NCI-H2196 treated with DMSO at 0.1 percent for 48 hours (cell line): ENCODE data around the gene ATP4A.
A peak's percentile ranks its signal among the peaks of the same experiment; 100 is the strongest.

Experiments
- DNase-seq: peaks from one replicate; lab custom pipeline; 2025; ENCODE audit not compliant: unreplicated experiment; lab: John Stamatoyannopoulos, UW

The ATP4A gene

DNA sequence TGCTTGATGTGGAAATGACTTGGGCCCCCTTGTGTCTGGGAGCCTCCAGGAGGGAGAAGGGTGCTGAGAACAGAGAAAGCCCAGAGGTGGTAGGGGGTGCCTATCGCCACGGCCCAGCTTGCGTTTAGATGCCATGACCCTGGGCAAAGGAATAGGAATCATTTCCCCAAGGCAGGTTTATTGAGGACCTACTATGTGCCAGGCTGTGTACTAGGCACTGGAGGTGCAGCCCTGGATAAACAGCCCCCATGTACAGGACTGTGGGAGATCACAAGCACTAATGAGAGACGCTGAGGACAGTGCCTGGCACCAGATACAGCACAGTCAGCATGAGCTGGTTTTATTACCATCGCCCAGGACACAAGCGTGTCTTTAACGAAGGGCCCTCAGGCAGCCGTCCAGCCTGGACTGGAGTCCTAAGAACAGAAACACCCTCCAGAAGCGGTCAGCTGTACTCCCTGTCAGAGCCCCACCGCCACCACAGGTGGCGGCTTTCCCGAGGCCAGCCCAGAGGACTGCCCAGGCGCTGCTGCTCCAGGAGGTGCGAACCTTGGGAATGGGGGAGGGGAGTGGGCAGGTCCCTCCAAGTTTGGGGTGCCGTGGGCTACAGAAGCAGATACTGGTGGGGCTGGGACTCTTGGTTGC, 13.5 kb downstream of the ATP4A start:
- no peak for DNase-seq

DNA sequence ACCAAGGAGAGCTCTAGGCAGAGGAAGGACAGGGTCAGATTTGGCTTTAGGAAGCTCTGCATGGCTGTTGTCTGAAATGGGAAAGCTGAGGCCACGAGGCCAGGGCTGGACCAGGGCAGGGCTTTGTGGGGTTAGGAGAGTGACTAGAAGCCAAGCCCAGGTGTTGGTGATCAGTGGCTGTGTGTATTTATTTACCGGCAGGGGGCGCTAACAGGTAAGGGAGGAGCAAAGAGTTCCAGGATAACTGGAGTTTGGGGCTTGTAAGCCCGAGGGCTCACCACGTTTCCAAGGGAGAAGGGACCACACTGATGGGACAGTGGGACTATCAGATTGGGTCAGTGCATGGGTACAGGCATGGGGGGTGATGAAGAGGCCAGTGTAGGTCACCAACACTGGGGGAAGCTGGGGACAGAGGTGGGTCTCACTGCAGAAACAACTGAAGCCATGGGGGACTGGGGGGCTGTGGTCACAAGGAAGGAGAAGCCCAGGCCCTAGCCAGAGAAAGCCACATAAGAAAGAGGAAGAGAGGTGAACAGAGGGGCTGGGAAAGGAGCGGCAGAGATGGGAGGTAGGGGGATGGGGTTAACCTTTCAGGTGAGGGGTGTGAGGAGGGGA, 14.2 kb downstream of the ATP4A start:
- DNase-seq: peak; percentile 58

DNA sequence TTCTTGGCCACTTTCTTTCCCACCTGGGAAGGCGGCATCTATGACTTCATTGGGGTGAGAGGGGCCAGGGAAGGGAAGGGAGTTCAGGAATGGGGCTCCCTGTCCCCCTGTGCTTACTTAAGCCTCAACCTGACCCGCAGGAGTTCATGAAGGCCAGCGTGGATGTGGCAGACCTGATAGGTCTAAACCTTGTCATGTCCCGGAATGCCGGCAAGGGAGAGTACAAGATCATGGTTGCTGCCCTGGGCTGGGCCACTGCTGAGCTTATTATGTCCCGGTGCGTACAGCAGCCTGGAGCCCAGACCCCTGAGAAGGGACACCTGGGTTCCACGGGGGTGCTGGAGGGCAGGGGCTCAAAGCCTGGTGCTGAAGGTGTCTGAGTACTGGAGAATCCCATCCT, 16.9 kb downstream of the ATP4A start:
- DNase-seq: no peak

DNA sequence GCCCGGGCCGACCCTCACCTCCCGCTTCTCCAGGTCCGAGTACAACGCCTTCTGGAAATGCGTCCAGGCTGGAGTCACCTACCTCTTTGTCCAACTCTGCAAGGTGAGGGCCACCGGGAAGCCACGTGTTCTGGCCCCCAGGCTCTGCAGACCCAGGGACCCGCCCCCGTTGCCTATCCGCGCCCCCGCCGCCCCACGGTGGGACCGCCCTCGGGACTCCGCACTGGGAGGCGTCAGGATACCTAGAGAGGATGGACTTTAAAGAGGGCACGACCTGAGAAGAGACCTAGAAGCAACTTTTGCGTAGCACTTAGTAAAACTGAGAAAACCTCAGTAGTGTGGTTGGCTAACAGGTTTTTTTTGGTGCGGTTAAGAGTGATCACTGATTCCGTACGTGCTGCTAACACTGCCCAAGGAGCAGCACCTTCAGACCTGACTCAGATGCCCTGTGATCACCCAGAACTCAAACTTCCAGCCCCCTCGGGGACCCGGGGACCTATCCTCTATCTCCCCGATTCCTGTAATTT, 17.5 kb downstream of the ATP4A start:
- peak; percentile 13 for DNase-seq

DNA sequence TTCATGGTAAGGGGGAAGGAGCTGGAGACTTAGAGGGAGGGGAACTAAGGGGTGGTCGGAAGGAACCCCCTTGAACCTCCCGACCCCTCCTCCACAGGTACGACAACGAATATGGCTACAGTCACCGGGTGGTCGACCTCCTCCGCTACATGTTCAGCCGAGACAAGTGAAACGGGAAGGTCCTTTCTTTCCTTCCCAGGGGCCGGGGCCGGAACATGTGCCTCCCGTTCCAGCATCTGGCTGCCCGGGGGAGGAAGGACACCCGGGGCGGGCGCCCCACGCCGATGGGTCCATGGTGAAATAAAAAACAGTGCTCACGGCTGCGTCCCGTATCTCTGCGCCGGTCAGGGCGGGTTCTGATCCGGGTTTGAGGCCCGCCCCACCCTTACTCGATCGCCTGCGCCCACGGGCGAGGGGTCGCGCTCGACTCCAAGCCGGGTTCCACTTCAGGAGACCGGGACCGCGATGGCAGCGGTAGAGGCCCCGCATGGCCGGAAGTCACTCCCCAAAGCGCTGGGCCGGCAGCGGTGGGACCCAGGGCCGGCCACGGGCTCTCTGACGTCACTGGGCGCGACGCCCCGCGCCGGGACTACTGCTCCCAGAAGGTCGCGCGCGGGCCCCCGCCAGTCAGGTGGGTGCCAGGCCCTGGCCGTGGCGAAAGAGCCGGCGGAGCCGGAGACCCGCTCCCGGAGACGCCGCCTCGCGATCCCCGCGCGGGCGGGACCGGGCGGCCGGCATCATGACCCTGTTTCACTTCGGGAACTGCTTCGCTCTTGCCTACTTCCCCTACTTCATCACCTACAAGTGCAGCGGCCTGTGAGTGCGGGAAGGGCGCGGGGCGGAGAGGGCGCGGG, 18.2 kb downstream of the ATP4A start, which contains the start of gene TMEM147:
Gene TMEM147, plus strand, starts transcription at position 626 of the 854 bp plus-strand sequence. Its CDS starts 114 bp downstream, at position 740.
- peak; percentile 75 for DNase-seq

DNA sequence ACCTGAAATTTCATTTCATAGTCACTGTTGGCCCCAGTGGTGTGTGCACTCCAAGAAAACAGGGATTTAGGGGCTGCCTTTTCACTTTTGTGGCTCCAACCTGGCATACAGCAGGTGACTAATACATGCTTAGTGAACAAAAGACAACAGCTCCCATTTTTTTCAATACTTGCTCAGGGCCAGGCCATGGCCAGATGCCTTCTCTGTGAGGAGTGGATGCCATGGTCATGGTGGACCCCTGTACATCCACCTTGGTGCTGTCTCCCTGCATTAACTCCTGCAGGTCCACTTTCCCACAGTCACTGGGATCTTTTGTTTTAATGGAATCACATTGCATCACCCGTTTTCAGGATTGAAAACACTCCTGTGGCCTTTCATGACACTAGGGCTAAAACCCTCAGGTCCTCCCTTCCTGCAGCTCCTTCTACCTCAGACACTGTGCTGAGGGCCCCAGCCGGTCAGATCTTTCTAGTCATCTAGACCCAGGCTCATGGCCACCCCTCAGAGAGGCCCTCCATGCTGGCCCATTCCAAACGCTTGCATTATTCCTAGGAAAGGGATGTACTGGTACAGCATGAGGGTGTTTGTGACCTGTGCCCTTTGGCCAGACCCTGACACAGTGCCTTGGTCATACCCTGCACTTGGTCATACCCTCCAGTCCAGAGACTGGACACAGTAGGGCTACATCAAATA, 19.2 kb downstream of the ATP4A start:
- DNase-seq: no peak

DNA sequence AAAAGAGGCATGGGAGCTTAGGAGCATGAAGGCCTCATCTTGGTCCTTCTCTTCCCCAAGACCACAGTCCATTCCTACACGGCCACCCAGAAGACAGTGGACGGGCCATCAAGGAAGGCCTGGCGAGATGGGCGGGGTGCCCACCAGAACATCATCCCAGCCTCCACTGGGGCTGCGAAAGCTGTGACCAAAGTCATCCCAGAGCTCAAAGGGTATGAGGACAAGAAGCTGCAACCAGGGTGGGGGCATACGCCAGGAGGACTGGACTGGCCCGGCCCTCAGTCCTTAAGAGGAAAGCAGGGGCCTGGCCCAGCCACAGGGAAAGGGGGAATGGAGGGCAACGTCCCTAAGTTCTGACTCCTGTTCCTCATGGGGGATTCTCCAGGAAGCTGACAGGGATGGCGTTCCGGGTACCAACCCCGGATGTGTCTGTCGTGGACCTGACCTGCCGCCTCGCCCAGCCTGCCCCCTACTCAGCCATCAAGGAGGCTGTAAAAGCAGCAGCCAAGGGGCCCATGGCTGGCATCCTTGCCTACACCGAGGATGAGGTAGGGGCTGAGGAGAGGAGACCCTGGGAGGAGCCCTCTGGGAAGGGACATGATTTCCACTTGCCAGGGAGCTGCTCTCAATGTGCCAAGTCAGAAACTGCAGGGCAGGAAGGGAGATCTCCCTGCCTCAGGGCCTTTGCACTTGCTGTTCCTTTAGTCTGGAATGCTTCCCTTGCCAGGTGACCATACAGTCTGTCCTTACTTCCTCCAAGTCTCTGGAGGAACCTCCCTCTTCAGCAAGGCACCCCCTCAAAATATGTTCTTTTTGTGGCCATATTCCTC, 20.0 kb downstream of the ATP4A start:
- DNase-seq: no peak

DNA sequence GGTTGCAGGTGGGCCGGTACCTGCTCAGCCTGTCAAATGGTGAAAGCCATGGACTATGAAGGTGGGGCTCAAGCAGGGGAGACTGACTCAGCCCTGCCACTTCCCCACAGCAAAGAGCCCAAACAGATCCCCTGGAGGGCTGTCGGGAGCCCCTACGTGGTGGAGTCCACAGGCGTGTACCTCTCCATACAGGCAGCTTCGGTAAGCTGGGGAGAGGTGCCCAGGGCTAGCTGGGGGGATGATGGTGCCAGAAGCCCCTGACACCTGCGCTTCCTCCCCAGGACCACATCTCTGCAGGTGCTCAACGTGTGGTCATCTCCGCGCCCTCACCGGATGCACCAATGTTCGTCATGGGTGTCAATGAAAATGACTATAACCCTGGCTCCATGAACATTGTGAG, 21.2 kb downstream of the ATP4A start:
- DNase-seq: no peak

DNA sequence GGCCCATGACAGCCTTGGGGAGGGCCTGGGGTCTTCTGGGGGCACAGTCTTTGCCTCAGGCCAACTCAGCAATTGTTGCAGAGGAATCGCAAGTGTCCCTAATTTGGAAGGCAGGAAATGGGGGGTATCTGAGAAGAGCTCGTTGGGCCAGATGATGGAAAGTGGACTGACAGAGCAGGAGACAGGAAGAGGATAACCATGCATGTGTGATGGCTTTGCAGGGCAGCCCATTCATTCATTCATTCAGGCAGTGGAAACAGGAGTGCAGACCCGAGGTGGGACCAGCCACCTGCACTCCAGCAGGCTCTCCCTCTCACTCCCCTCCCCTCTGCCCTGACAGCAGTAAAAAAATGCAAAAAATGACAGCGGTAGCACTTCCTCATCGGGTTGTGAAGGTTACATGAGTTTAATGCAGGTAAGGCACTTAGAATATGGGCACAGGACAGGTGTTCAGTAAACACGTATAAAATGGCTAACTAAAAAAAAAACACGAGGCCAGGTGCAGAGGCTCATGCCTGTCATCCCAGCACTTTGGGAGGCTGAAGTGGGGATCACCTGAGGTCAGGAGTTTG, 23.0 kb downstream of the ATP4A start:
- DNase-seq: no peak

DNA sequence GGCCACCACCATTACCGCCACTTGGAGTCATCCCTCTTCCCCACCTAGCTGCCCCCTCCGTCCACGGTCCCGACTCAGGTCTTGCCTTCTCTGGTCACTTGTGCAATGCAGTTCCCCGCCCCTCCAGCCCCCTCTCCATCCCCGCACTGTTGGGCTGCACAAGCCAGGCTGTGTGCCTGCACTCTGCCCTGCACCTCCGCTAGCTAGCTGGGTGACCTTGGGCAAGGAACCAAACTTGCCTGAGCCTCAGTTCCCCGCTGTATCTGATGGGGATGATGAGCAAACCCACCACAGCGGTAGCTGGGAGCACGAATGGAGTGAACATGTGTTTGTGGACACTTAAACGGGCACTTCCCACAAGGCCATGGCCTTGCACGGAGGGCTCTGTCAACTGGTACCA, 23.6 kb downstream of the ATP4A start:
- DNase-seq: no peak

DNA sequence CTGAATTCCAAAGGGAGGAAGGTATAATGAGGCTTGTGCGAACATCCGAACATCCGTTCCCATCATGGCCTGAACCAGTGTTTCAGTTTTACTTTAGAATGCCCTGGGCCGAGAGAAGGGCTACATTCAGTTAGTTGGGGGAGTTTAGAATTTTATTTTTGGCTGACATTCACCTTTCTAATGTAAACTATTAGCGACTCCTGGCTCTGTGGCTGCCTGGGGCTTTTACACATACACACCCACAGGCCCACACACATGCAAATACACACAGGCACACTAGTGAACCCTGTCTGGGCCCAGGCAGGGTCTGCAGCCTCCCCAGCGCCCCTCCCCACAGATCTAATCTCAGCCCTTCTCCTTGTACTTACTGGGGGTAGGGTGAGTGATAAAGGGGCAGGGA, 24.1 kb downstream of the ATP4A start:
- no peak for DNase-seq

DNA sequence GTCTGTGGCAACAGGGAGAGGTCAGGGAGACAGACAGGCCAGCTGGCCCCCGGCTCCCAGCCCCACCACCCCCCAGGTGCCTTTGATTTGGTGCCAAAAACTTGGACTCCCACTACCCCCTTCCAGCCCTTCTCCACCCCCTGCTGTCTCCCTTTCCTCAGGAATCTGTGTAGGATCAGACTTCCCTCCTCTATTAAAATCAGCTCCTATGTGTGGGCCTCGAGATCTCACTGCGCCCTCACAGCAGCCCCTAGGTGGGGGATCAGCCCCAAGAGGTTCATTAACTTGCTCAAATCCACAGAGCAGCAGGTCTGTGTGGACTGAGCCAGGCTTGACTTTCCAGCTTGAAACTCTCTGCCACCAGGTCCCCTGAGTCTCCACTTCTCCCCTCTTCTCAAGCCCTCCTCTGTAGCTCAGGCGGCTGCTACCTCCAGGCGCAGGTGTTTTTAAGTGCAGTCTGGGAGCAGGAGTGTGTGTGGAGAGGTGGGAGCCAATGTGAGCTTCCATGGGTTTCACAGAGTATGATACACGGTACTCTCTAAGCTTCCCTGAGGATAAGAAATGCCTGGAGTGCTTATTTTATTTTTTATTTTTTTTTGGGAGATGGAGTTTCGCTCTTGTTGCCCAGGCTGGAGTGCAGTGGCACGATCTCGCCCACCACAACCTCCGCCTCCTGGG, 28.5 kb downstream of the ATP4A start:
- DNase-seq: no peak

DNA sequence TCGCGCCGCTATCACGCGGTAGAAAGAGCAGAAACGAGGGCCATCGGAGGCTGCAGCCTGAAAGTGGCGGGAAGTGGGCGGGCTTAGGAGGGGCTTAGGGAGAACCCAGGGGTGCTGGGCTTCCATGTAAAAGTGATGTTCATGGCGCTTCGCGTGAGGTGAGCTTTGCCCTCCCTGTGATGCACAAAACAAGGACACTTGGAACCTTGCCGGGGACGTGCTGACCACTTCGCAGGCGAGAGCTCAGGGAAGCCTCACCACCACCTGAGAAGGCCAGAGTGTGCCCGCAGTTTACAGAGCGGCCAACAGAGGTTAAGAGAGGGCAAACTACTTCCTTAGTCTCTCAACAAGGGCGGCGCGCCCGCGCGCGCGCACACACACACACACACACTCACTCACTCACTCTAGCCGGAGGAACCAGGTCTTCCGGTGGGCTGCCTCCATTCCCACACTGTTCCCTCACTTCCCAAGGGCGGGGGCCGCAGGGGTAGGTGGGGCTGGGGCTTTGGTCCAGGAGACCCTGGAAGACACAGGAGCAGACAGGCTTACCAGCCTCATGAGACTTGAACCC, 29.6 kb downstream of the ATP4A start:
- no peak for DNase-seq

DNA sequence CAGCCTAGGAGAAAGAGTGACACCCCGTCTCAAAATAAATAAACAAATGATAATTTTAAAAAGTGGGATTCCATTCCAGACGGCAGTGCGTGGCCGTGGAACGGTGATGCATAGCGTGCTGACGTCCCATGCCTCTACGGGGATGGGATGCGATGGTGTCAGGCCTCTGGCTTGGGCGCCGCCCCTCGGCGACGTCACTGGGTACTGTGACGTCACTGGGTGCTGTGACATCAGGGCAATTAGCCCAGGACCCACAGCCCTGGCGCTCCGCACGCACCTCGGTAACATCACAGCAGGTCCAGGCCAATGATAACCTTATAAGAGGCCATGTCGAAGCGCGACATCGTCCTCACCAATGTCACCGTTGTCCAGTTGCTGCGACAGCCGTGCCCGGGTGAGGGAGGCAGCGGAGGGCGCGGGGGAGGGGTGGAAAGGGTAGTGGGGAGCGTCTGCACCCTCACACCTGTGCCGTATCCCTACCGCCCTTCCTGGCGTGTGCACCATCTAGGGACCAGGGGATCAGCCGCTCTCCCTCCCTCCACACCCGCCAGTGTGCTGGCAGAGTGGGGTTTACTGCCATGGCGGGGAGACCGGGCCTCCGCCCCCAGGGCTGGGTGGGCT, 30.1 kb downstream of the ATP4A start, which contains the start of gene GAPDHS:
Gene GAPDHS, plus strand, starts transcription at position 256 of the 621 bp plus-strand sequence. Its CDS starts 72 bp downstream, at position 328.
- no peak for DNase-seq

DNA sequence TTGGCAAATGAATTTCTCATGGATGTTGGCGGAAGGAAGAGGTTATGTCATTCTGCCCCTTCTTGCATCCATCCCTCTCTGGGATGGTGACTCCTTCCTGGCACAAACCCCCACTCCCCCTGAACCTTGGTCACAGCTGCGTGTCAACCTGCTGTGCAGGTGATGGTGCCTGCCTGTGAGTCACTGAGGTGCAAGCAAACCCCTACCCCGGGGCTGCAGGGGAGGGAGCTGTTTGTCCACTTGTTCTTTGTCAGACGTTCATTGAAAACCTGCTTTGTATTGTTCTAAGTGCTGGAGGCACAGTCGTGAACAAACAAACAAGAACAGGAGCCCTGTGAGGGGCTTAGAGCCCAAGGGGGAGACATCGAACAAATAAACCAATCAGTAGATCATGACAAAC, 32.2 kb downstream of the ATP4A start:
- no peak for DNase-seq

DNA sequence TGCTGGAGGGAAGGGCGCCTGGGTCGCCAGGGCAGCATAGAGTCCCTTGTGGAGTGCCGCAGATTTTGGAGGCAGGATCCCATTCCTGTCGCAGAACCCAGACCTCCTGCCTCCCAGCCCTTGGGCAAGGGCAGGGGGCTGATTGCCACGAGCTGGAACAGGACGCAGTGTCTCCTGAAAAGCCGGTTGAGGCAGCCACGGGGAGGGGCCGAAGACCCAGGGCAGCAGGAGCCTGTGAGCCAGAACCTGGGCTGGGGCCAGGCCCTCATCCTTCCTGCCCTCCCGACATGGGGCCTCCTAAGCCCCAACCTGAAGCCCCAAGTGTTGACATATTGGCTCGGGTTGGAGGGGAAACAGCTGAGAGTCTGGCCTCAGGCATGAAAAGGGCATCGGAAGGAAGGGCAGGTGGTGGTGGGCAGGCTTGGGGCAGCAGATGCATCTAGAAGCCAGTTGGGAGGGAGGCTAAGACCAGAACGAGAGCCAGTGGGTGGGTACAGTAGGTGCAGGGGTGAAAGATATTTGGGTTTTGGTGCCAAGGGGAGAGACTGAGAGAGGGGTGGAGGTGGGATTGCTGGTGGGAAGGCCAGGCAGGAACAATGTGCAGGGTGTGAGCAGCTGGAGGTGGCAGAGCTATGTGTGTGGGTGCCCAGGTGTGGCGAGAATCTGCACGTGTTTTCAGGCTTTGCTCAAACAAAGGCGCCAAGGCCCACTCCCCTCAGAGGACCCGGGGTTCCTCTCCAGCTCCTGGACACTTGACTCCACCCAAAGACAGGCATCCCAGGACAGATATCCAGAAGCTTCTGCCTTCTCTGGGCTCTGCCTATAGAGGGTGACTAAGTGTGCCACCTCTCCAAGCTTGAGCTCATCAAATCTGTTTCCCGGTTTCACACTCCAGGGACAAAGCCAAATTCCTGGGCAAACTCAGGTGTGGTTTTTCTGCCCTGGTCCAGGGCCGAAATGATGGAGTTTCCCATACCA, 33.9 kb downstream of the ATP4A start:
- DNase-seq: no peak
